BLaER1 (cell line): ENCODE measurements around the gene DCTN3.

Source experiments
- H3K27ac ChIP-seq: shearing (Covaris generic); formaldehyde crosslinking; 2 replicates; pipeline ENCODE4 v1.8.1; 2022
- H3K27me3 ChIP-seq: shearing (Covaris generic); formaldehyde crosslinking; 2 replicates; pipeline ENCODE4 v1.8.1; 2022
- H3K36me3 ChIP-seq: shearing (Covaris generic); formaldehyde crosslinking; 2 replicates; pipeline ENCODE4 v1.8.1; 2022
- H3K4me1 ChIP-seq: shearing (Covaris generic); formaldehyde crosslinking; 2 replicates; pipeline ENCODE4 v1.8.1; 2022
- H3K4me2 ChIP-seq: shearing (Covaris generic); formaldehyde crosslinking; 2 replicates; pipeline ENCODE4 v1.8.1; 2022
- H3K4me3 ChIP-seq: shearing (Covaris generic); formaldehyde crosslinking; 2 replicates; pipeline ENCODE4 v1.8.1; 2022
- H3K9ac ChIP-seq: shearing (Covaris generic); formaldehyde crosslinking; 2 replicates; pipeline ENCODE4 v1.8.1; 2022
- H3K9me3 ChIP-seq: shearing (Covaris generic); formaldehyde crosslinking; 2 replicates; pipeline ENCODE4 v1.8.1; 2022
- H4K20me1 ChIP-seq: shearing (Covaris generic); formaldehyde crosslinking; 2 replicates; pipeline ENCODE4 v1.8.1; 2022
- Cebpa-rat ChIP-seq: shearing (Covaris generic); IDR thresholded peaks from 2 replicates; pipeline ENCODE4 v1.8.1; 2022

The DCTN3 gene

DNA sequence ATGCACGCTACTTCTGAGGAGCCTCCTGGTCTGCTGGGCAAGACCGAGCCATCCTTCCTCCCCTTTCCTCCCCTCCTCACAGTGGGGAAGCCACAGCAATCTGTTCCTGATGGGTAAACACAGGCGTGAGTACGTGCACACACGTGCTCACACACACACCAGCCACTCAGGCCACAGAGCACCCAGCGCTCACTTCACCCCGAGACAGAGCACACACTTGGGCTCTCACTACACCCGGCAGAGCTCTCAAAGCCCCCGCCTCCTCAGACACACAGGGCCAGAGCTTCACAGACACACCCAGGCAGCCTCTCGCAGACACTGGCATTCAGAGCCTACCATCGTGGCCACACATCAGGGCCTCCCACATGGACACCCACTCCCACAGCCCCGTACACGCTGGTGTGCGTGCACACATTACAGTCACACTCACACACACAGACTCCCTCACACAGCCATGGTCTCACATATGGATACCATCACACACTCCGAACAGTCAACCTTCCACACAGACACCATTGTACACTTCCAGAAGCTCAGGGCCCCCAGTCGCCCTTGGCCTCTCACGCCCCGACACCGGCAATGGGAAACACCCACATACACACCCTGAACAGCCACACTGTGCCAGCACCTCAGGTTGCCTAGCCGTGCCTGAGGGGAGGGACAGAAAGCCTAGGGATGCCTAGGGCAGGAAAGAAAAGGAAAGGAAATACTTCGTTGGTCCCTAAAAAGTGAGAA, 44.3 kb downstream of the DCTN3 start:
- Histone ChIP-seq H3K27ac (no peak overlapping the region), H3K27me3 (peaks cover 71% of the 10 kb centered on the region), H3K4me1 (no peaks in the 10 kb centered on the region), H3K9ac (no peak overlapping the region), H3K36me3 (no peaks in the 10 kb centered on the region), H4K20me1 (peaks cover 46% of the 10 kb centered on the region), H3K4me3 (no peak overlapping the region), H3K9me3 (no peaks in the 10 kb centered on the region), H3K4me2 (no peak overlapping the region; the same call in 1 of the 2 replicates)
- no peak for TF ChIP-seq Cebpa-rat

DNA sequence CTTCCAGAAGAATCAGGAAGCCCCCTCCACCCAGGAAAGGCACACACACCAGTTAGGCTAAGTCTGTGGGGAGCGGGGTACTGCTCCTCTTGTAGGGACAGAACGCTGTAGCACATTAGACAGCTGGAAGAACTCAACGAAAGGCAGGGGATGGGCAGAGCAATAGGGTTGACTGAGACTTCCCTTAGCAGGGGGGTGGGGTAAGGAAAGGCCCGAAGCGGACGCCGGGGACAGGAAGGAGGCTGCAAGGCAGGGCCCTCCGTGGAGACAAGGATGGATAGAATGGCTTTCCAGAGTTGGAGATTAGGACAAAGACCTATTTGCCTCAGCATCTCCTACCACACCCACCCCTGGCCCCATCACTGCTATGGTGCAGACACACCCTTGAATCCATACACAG, 45.1 kb downstream of the DCTN3 start:
- Histone ChIP-seq H3K4me3 (no peak overlapping the region), H3K27ac (no peak overlapping the region), H3K27me3 (peaks cover 63% of the 10 kb centered on the region)

DNA sequence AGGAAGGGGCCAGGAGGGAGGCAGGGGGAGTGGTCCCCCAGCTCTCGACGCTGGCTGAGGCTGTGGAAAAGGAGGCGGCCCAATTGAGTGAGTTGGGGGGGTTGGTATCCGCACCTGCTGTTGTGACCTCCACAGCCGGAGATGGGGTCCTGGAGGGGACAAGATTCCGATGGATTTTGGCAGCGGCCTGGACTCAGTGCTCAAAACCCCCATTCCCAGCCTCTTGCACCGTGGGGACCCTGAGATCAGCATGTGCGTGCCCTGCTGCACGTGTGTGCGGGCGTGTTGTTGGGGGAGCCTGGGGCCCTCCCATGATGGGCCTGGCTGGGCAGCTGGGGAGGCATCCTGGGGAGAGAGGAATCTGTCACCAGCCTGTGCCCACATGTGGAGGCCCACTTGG, 45.7 kb downstream of the DCTN3 start:
- no peak overlapping the region for H3K4me3 ChIP-seq
- H3K36me3 ChIP-seq: no peaks in the 10 kb centered on the region
- TF ChIP-seq Cebpa-rat: no peak
- no peak overlapping the region for H3K27ac ChIP-seq
- no peak overlapping the region for H3K4me2 ChIP-seq
- H3K27me3 ChIP-seq: peaks cover 57% of the 10 kb centered on the region
- no peaks in the 10 kb centered on the region for H3K4me1 ChIP-seq
- no peak overlapping the region for H3K9ac ChIP-seq
- no peaks in the 10 kb centered on the region for H3K9me3 ChIP-seq
- peaks cover 32% of the 10 kb centered on the region for H4K20me1 ChIP-seq

More for the DNA sequence above, 45.1 kb downstream of the DCTN3 start:
- peaks cover 38% of the 10 kb centered on the region for H4K20me1 ChIP-seq
- no peaks in the 10 kb centered on the region for H3K4me1 ChIP-seq
- no peaks in the 10 kb centered on the region for H3K9me3 ChIP-seq
- H3K9ac ChIP-seq: no peak overlapping the region
- no peak for TF ChIP-seq Cebpa-rat
- no peak overlapping the region for H3K4me2 ChIP-seq
- no peaks in the 10 kb centered on the region for H3K36me3 ChIP-seq

DNA sequence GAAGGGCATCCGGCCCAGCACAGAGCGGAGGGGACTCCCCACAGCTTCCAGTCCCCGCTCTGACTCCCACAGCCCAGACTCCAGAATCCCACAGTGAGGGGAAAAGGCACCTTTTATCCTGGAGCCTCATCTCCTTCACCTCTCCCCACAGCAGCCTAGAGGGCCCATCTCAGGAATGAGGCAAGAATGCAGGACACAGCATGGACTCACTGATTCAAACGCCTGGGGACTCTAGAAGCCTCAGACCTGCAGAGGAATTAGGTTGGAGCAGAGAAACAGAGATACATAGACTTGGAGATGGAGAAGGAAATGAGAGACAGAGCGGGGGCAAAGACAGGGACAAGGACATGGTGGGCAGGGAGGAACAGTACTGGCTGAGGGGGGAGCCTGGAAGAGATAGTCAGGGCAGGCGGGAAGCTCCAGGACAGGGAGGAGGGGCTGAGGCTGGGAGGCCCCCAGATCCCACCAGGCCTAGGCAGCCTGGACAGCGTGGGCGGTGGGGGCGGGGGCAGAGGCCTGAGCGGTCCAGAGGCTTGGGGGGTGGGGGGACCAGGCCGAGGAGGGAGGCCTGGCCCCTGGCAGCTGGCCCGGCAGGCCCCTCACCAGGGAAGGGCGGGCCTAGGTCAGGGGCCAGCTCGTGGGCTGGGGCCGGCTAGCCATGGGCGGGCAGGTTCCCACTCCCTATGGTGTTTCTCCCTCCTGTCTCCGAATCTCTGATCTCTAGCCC, 46.5 kb downstream of the DCTN3 start:
- TF ChIP-seq Cebpa-rat: no peak
- Histone ChIP-seq H3K9me3 (no peaks in the 10 kb centered on the region), H3K27ac (no peak overlapping the region), H3K36me3 (no peaks in the 10 kb centered on the region), H4K20me1 (peaks cover 25% of the 10 kb centered on the region), H3K4me3 (no peak overlapping the region), H3K27me3 (peaks cover 48% of the 10 kb centered on the region), H3K9ac (no peak overlapping the region), H3K4me1 (no peaks in the 10 kb centered on the region), H3K4me2 (no peak overlapping the region)

DNA sequence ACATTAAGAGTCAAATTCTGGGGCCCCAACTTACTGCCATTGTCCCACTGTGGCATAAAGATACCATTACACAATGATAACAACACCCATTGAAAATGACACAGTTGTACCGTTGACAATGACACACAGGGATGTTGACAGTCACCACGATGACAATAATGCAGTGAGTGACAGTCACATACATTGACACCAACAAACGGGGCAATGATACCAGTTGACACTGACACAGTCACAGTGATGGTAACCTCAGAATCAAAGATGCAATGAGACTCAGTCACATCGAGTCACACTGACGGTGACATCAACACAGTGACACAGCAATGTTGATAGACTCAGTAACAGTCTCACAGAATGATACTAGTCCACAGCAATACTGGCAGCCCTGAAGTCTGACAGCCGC, 47.7 kb downstream of the DCTN3 start:
- Histone ChIP-seq H3K4me2 (no peak overlapping the region), H3K4me3 (no peak overlapping the region), H3K27ac (no peak overlapping the region), H3K9me3 (no peaks in the 10 kb centered on the region), H3K9ac (no peak overlapping the region), H3K36me3 (no peaks in the 10 kb centered on the region), H3K4me1 (no peaks in the 10 kb centered on the region), H3K27me3 (peaks cover 37% of the 10 kb centered on the region), H4K20me1 (peaks cover 17% of the 10 kb centered on the region; the same call in 1 of the 2 replicates)
- no peak for TF ChIP-seq Cebpa-rat

DNA sequence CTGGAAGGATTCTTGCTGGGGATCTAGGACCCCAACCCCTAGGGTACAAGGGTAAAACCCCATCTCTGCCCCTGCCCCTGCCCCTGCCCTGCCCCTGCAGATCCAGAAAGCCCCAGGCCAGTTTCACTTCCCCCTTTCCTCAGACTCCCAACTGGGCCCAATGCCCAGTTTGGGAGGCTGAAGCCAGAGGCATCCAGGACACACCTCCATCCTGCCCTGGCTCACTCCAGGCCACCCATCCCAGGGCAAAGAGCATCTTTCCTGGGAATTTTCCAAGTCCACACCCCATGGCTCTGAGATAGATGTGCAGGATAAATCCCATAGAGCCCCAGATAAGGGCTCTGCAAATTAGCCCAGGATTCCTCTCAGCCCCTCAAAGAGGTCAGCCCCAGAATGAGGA, 48.2 kb downstream of the DCTN3 start:
- no peak for TF ChIP-seq Cebpa-rat
- peaks cover 14% of the 10 kb centered on the region; the same call in 1 of the 2 replicates for H4K20me1 ChIP-seq
- H3K4me2 ChIP-seq: no peak overlapping the region
- H3K9me3 ChIP-seq: no peaks in the 10 kb centered on the region
- H3K9ac ChIP-seq: no peak overlapping the region
- no peaks in the 10 kb centered on the region for H3K36me3 ChIP-seq
- peaks cover 35% of the 10 kb centered on the region for H3K27me3 ChIP-seq
- H3K4me3 ChIP-seq: no peak overlapping the region
- no peaks in the 10 kb centered on the region for H3K4me1 ChIP-seq
- no peak overlapping the region for H3K27ac ChIP-seq

DNA sequence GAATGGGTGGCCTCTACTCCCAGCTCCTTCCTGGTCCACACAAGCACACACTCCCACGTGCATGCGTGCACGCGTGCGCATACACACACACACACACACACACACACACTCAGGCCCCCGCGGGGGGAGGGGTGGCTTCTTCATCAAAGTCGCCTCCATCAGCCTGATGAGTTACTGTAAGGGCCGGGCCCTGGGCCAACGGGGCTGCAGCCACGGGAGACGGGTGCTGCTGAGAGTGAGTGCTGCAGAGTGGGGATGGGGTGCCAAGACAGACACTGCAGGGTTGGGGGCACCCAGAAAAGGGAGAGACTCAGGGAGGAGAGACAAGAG, 48.8 kb downstream of the DCTN3 start:
- H3K36me3 ChIP-seq: no peaks in the 10 kb centered on the region
- H3K27ac ChIP-seq: no peak overlapping the region
- H4K20me1 ChIP-seq: peaks cover 7% of the 10 kb centered on the region; the same call in 1 of the 2 replicates
- no peak overlapping the region for H3K9ac ChIP-seq
- H3K27me3 ChIP-seq: peaks cover 29% of the 10 kb centered on the region
- H3K9me3 ChIP-seq: no peaks in the 10 kb centered on the region
- H3K4me2 ChIP-seq: no peak overlapping the region
- no peak for TF ChIP-seq Cebpa-rat
- H3K4me3 ChIP-seq: no peak overlapping the region
- H3K4me1 ChIP-seq: no peaks in the 10 kb centered on the region

DNA sequence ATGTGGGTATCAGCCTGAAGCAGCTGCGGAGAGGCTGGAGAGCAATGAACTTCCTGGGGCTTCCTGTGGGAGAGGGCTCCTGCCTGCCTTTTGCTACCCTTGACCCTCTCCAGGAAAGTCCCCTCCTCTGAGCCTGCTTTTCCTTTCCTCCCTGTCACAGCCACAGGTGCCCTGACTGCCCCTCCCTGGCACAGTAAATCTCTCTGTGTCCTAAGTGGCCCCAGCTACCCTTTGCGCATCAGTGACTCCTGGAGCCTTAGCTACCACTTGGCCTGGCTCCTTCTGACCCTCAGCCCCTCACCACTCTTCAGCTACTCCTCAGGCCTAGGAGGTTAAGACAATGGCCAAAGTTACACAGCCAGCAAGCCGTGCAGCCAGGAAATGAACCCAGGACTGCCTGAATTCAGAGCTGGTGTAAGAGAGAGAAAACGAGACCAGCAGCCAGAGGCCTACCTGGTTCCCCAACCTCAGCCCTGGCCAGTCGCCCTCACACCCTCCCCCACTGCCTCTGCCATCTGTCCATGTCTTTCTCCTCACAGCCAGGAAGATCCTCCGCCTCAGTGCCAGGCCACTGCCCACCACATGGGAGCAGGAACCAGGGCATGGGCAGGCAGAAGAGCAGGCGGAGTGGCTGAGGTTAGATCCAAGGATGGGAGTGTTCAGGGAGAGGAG, 49.4 kb downstream of the DCTN3 start:
- Histone ChIP-seq H4K20me1 (peaks cover 2% of the 10 kb centered on the region; the same call in 1 of the 2 replicates), H3K9me3 (no peaks in the 10 kb centered on the region), H3K36me3 (no peaks in the 10 kb centered on the region), H3K4me3 (no peak overlapping the region), H3K27me3 (peaks cover 24% of the 10 kb centered on the region), H3K4me1 (no peaks in the 10 kb centered on the region), H3K27ac (no peak overlapping the region), H3K4me2 (no peak overlapping the region), H3K9ac (no peak overlapping the region)
- TF ChIP-seq Cebpa-rat: no peak

DNA sequence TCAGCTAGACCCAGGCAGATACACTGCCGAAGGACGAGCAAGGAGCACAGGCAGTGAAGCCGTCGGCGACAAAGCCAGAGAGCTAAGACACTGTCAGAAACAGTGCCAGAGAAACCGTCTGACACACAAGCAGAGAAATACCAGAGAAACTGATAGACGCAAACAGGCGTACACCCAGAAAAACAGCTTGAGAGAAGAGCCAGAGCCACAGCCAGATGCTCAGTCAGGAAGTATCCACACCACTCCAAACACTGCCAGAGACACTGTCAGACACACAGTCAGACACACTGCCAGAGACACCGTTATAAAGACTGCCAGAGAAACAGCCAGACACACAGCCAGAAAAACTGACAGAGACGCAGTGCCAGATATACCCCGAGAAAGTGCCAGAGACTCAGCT, 49.9 kb downstream of the DCTN3 start:
- Histone ChIP-seq H4K20me1 (no peaks in the 10 kb centered on the region; the same call in 1 of the 2 replicates), H3K36me3 (no peaks in the 10 kb centered on the region), H3K4me3 (no peak overlapping the region), H3K9ac (no peak overlapping the region), H3K9me3 (no peaks in the 10 kb centered on the region), H3K4me1 (no peaks in the 10 kb centered on the region), H3K27ac (no peak overlapping the region), H3K4me2 (no peak overlapping the region), H3K27me3 (peaks cover 19% of the 10 kb centered on the region)
- no peak for TF ChIP-seq Cebpa-rat

DNA sequence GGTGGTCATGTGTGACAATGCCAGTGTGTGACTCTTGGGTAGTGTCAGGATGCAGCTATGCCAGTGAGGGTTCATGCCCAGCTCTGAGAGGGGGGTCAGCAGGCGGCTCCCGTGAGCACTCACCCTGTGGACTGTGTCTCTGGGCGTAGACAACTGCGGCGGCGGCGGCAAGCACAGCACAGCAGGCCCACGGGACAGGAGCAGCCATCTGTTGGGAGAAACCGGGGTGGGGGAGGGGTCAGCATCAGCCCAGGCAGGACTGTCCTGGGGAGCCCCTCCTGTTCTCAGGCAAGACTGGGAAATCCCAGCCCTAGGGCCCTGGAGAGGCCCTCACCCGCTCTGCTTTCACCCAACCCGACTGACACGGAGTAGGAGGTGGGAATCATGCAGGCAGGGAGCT, 51.5 kb downstream of the DCTN3 start:
- H3K9ac ChIP-seq: no peak overlapping the region
- H4K20me1 ChIP-seq: no peaks in the 10 kb centered on the region
- H3K9me3 ChIP-seq: no peaks in the 10 kb centered on the region
- no peaks in the 10 kb centered on the region for H3K36me3 ChIP-seq
- H3K27ac ChIP-seq: no peak overlapping the region
- H3K4me2 ChIP-seq: no peak overlapping the region
- TF ChIP-seq Cebpa-rat: no peak
- 0 out of 2 replicates have a peak, but pooled peaks cover 7% of the 10 kb centered on the region for H3K27me3 ChIP-seq
- no peak overlapping the region for H3K4me3 ChIP-seq
- no peaks in the 10 kb centered on the region for H3K4me1 ChIP-seq
